Activated T-helper 2 cell treated with anti-CD3 and anti-CD28 coated beads, Interferon-gamma antibody, Interleukin-2, Interleukin-4, amounts not matched to agents 10 μg/mL and 5 μg/mL and 100 μg/mL, durations not matched to agents 14 hours and 24 hours and 36 hours (primary cell): Measurements from ENCODE around the gene ASAP2. TPM values are rescaled to one million over a fixed set of nuclear protein-coding genes. Genes with fewer than 3 reads are reported as not detected.

Experiments used
- DNase-seq: peaks from one replicate; pipeline ENCODE4 v3.0.0; 2021; ENCODE audit warnings: low spot score
- H3K27ac Mint-ChIP-seq: one replicate; pipeline ENCODE4 v1.8.0; 2021; ENCODE audit warnings: mixed read lengths
- H3K27me3 Mint-ChIP-seq: one replicate; pipeline ENCODE4 v1.8.0; 2021; ENCODE audit warnings: low read depth, mixed read lengths
- H3K36me3 Mint-ChIP-seq: one replicate; pipeline ENCODE4 v1.8.0; 2021; ENCODE audit warnings: low read depth, mixed read lengths
- H3K4me1 Mint-ChIP-seq: one replicate; pipeline ENCODE4 v1.8.0; 2021; ENCODE audit warnings: low read depth, mixed read lengths
- H3K4me3 Mint-ChIP-seq: one replicate; pipeline ENCODE4 v1.8.0; 2021; ENCODE audit warnings: low read depth, mild to moderate bottlenecking, moderate library complexity, mixed read lengths
- H3K9me3 Mint-ChIP-seq: one replicate; pipeline ENCODE4 v1.8.0; 2021; ENCODE audit warnings: mixed read lengths
- intact Hi-C: fragments of 100-400 bp; cut with micrococcal nuclease; formaldehyde crosslinking; loops from one replicate; pipeline ENCODE4 v1.15.1; 2023
- total RNA-seq: library from RNA; stranded (reverse); gene quantifications from 2 replicates; pipeline ENCODE4 v1.2.3, GENCODE V29; 2022

Gene ASAP2
- total RNA-seq, 1 donor from 2014 or later = 0.96 TPM

GRCh38 chr2:9284521-9285297 lies 78.1 kb downstream of the ASAP2 start:
- Mint-ChIP-seq H3K4me3 (no peak overlapping the region), H3K4me1 (no peaks in the 10 kb centered on the region), H3K27me3 (no peaks in the 10 kb centered on the region), H3K36me3 (no peaks in the 10 kb centered on the region), H3K9me3 (no peaks in the 10 kb centered on the region), H3K27ac (no peak overlapping the region)
- intact Hi-C loops = no loop called here
- no peak for DNase-seq

- H3K27ac Mint-ChIP-seq = no peak overlapping the region
- intact Hi-C loops = no loop called here
- no peaks in the 10 kb centered on the region for H3K27me3 Mint-ChIP-seq
Observed at GRCh38 chr2:9285385-9285920, 78.8 kb downstream of the ASAP2 start.

GRCh38 chr2:9285921-9286320 lies 79.3 kb downstream of the ASAP2 start:
- Mint-ChIP-seq H3K9me3 (no peaks in the 10 kb centered on the region), H3K27ac (no peak overlapping the region), H3K4me3 (no peak overlapping the region), H3K27me3 (peaks cover 1% of the 10 kb centered on the region), H3K4me1 (no peaks in the 10 kb centered on the region), H3K36me3 (no peaks in the 10 kb centered on the region)
- DNase-seq = no peak
- intact Hi-C loops = no loop called here

More at GRCh38 chr2:9285385-9285920, 78.8 kb downstream of the ASAP2 start:
- H3K9me3 Mint-ChIP-seq = no peaks in the 10 kb centered on the region
- no peaks in the 10 kb centered on the region for H3K36me3 Mint-ChIP-seq
- no peak for DNase-seq
- no peaks in the 10 kb centered on the region for H3K4me1 Mint-ChIP-seq
- H3K4me3 Mint-ChIP-seq = no peak overlapping the region

- Mint-ChIP-seq H3K27ac (no peak overlapping the region), H3K9me3 (no peaks in the 10 kb centered on the region), H3K36me3 (no peaks in the 10 kb centered on the region), H3K4me1 (no peaks in the 10 kb centered on the region), H3K27me3 (peaks cover 2% of the 10 kb centered on the region), H3K4me3 (no peak overlapping the region)
- intact Hi-C loops = no loop called here
- DNase-seq = no peak
Observed at GRCh38 chr2:9286554-9287399, 80.2 kb downstream of the ASAP2 start.

GRCh38 chr2:9287400-9288045 lies 80.9 kb downstream of the ASAP2 start:
- H3K4me1 Mint-ChIP-seq = no peaks in the 10 kb centered on the region
- intact Hi-C loops = no loop called here
- DNase-seq = no peak
- peaks cover 2% of the 10 kb centered on the region for H3K27me3 Mint-ChIP-seq
- H3K4me3 Mint-ChIP-seq = no peak overlapping the region
- H3K9me3 Mint-ChIP-seq = no peaks in the 10 kb centered on the region
- no peak overlapping the region for H3K27ac Mint-ChIP-seq
- H3K36me3 Mint-ChIP-seq = no peaks in the 10 kb centered on the region

- Mint-ChIP-seq H3K27me3 (peaks cover 5% of the 10 kb centered on the region), H3K4me3 (no peak overlapping the region), H3K4me1 (no peaks in the 10 kb centered on the region), H3K9me3 (no peaks in the 10 kb centered on the region), H3K36me3 (no peaks in the 10 kb centered on the region), H3K27ac (no peak overlapping the region)
- intact Hi-C loops = no loop called here
- no peak for DNase-seq
Observed at GRCh38 chr2:9288233-9288632, 81.6 kb downstream of the ASAP2 start.

- H3K4me3 Mint-ChIP-seq = no peak overlapping the region
- DNase-seq = no peak
- H3K27ac Mint-ChIP-seq = no peak overlapping the region
- intact Hi-C loops = no loop called here
- H3K9me3 Mint-ChIP-seq = no peaks in the 10 kb centered on the region
- H3K27me3 Mint-ChIP-seq = peaks cover 8% of the 10 kb centered on the region
- H3K36me3 Mint-ChIP-seq = no peaks in the 10 kb centered on the region
- no peaks in the 10 kb centered on the region for H3K4me1 Mint-ChIP-seq
Observed at GRCh38 chr2:9288681-9289338, 82.2 kb downstream of the ASAP2 start.

- H3K36me3 Mint-ChIP-seq = no peaks in the 10 kb centered on the region
- peaks cover 8% of the 10 kb centered on the region for H3K27me3 Mint-ChIP-seq
- DNase-seq = no peak
- H3K27ac Mint-ChIP-seq = no peak overlapping the region
- H3K9me3 Mint-ChIP-seq = no peaks in the 10 kb centered on the region
- intact Hi-C loops = no loop called here
- no peaks in the 10 kb centered on the region for H3K4me1 Mint-ChIP-seq
- no peak overlapping the region for H3K4me3 Mint-ChIP-seq
Observed at GRCh38 chr2:9291331-9291730, 84.7 kb downstream of the ASAP2 start.

GRCh38 chr2:9291866-9292265 lies 85.3 kb downstream of the ASAP2 start:
- H3K27me3 Mint-ChIP-seq = peaks cover 8% of the 10 kb centered on the region
- intact Hi-C loops = no loop called here
- no peaks in the 10 kb centered on the region for H3K9me3 Mint-ChIP-seq
- no peaks in the 10 kb centered on the region for H3K36me3 Mint-ChIP-seq
- no peak for DNase-seq
- no peak overlapping the region for H3K27ac Mint-ChIP-seq
- no peaks in the 10 kb centered on the region for H3K4me1 Mint-ChIP-seq
- H3K4me3 Mint-ChIP-seq = no peak overlapping the region

GRCh38 chr2:9292426-9292825 lies 85.8 kb downstream of the ASAP2 start:
- no peaks in the 10 kb centered on the region for H3K4me1 Mint-ChIP-seq
- no peaks in the 10 kb centered on the region for H3K9me3 Mint-ChIP-seq
- no peaks in the 10 kb centered on the region for H3K36me3 Mint-ChIP-seq
- intact Hi-C loops = no loop called here
- DNase-seq = no peak
- no peak overlapping the region for H3K27ac Mint-ChIP-seq
- H3K27me3 Mint-ChIP-seq = peaks cover 8% of the 10 kb centered on the region
- H3K4me3 Mint-ChIP-seq = no peak overlapping the region

- DNase-seq = no peak
- no peak overlapping the region for H3K4me3 Mint-ChIP-seq
- intact Hi-C loops = no loop called here
- no peaks in the 10 kb centered on the region for H3K36me3 Mint-ChIP-seq
- H3K4me1 Mint-ChIP-seq = no peaks in the 10 kb centered on the region
- H3K9me3 Mint-ChIP-seq = no peaks in the 10 kb centered on the region
- peaks cover 8% of the 10 kb centered on the region for H3K27me3 Mint-ChIP-seq
- no peak overlapping the region for H3K27ac Mint-ChIP-seq
Observed at GRCh38 chr2:9294764-9295163, 88.2 kb downstream of the ASAP2 start.

GRCh38 chr2:9296559-9296958 lies 89.9 kb downstream of the ASAP2 start:
- intact Hi-C loops = no loop called here
- Mint-ChIP-seq H3K4me3 (no peak overlapping the region), H3K36me3 (no peaks in the 10 kb centered on the region), H3K9me3 (no peaks in the 10 kb centered on the region), H3K27me3 (peaks cover 6% of the 10 kb centered on the region), H3K4me1 (no peaks in the 10 kb centered on the region), H3K27ac (no peak overlapping the region)
- no peak for DNase-seq
